ENCODE results near the gene CBLB.

The CBLB gene

GRCh38 chr3:105813710-105814109, 55.1 kb downstream of the CBLB start:
- DNase-seq, result no peak

GRCh38 chr3:105812194-105812586, 56.6 kb downstream of the CBLB start:
- no peak for DNase-seq

GRCh38 chr3:105811518-105812193, 57.2 kb downstream of the CBLB start:
- no peak for DNase-seq

GRCh38 chr3:105809208-105809888, 59.5 kb downstream of the CBLB start:
- no peak for DNase-seq

GRCh38 chr3:105807701-105808100, 61.1 kb downstream of the CBLB start:
- no peak for DNase-seq

GRCh38 chr3:105807146-105807545, 61.7 kb downstream of the CBLB start:
- DNase-seq, result no peak

GRCh38 chr3:105806359-105806758, 62.5 kb downstream of the CBLB start:
- no peak for DNase-seq

GRCh38 chr3:105805404-105805803, 63.4 kb downstream of the CBLB start:
- DNase-seq, result no peak

GRCh38 chr3:105802118-105802706, 66.6 kb downstream of the CBLB start:
- no peak for DNase-seq

- no peak for DNase-seq
Observed at GRCh38 chr3:105801397-105801796, 67.4 kb downstream of the CBLB start.

- no peak for DNase-seq
Observed at GRCh38 chr3:105800320-105800719, 68.5 kb downstream of the CBLB start.

GRCh38 chr3:105799286-105799685, 69.5 kb downstream of the CBLB start:
- no peak for DNase-seq

- DNase-seq, result no peak
Observed at GRCh38 chr3:105798381-105798934, 70.4 kb downstream of the CBLB start.

GRCh38 chr3:105793040-105793439, 75.8 kb downstream of the CBLB start:
- no peak for DNase-seq

- DNase-seq, result no peak
Observed at GRCh38 chr3:105791919-105792786, 76.7 kb downstream of the CBLB start.

GRCh38 chr3:105791131-105791530, 77.7 kb downstream of the CBLB start:
- DNase-seq, result no peak

- no peak for DNase-seq
Observed at GRCh38 chr3:105790534-105790933, 78.3 kb downstream of the CBLB start.

- no peak for DNase-seq
Observed at GRCh38 chr3:105788593-105788992, 80.2 kb downstream of the CBLB start.

GRCh38 chr3:105787453-105787852, 81.4 kb downstream of the CBLB start:
- DNase-seq, result no peak

- no peak for DNase-seq
Observed at GRCh38 chr3:105786990-105787389, 81.8 kb downstream of the CBLB start.

- DNase-seq, result no peak
Observed at GRCh38 chr3:105786241-105786640, 82.6 kb downstream of the CBLB start.

GRCh38 chr3:105785803-105786202, 83.0 kb downstream of the CBLB start:
- no peak for DNase-seq

GRCh38 chr3:105783631-105784030, 85.2 kb downstream of the CBLB start:
- DNase-seq, result no peak
